GM23338 (cell line): Measurements from ENCODE around the gene DBNL. TPM values are rescaled to one million over a fixed set of nuclear protein-coding genes. Genes with fewer than 3 reads are reported as not detected.

Experiments used
- ATAC-seq: fragments of 200-7000 bp; cut with Tn5 transposase; 3 replicates; pipeline ENCODE4 v1.9.1; 2020
- DNase-seq: peaks from one replicate; pipeline ENCODE4 v3.0.0-alpha.2; 2015; ENCODE audit warnings: low spot score
- H2AFZ ChIP-seq: fragments of 200-600 bp; sonication (generic); 2 replicates; pipeline ENCODE4 v1.8.0; 2016; ENCODE audit warnings: antibody characterized with exemption, mild to moderate bottlenecking, moderate library complexity
- H3F3A ChIP-seq: fragments of 200-600 bp; sonication (generic); replicated peaks from 2 replicates; pipeline ENCODE4 v1.8.0; 2017; ENCODE audit warnings: antibody characterized with exemption, mixed run types, low read depth
- H3K27ac ChIP-seq: fragments of 200-600 bp; sonication (generic); 2 replicates; pipeline ENCODE4 v1.6.1; 2016; ENCODE audit warnings: low read depth
- H3K27me3 ChIP-seq: fragments of 200-600 bp; sonication (generic); 2 replicates; pipeline ENCODE4 v1.8.0; 2016; ENCODE audit warnings: mild to moderate bottlenecking, mixed run types, moderate library complexity; ENCODE audit not compliant: insufficient read depth
- H3K36me3 ChIP-seq: fragments of 200-600 bp; sonication (generic); 2 replicates; pipeline ENCODE4 v1.8.0; 2016; ENCODE audit warnings: mild to moderate bottlenecking; ENCODE audit not compliant: insufficient read depth
- H3K4me1 ChIP-seq: fragments of 200-600 bp; sonication (generic); 2 replicates; pipeline ENCODE4 v1.8.0; 2016; ENCODE audit warnings: mild to moderate bottlenecking, moderate library complexity; ENCODE audit not compliant: insufficient read depth
- H3K4me2 ChIP-seq: fragments of 200-600 bp; sonication (generic); 2 replicates; pipeline ENCODE4 v1.7.1; 2017; ENCODE audit warnings: mixed run types
- H3K4me3 ChIP-seq: fragments of 200-600 bp; sonication (generic); 2 replicates; pipeline ENCODE4 v1.6.1; 2016; ENCODE audit warnings: mixed run types
- H3K79me2 ChIP-seq: fragments of 200-600 bp; sonication (generic); replicated peaks from 2 replicates; pipeline ENCODE4 v1.8.0; 2017; ENCODE audit warnings: mild to moderate bottlenecking; ENCODE audit not compliant: insufficient read depth
- H3K9me2 ChIP-seq: fragments of 200-600 bp; sonication (generic); 2 replicates; pipeline ENCODE4 v1.8.0; 2017; ENCODE audit not compliant: insufficient read depth
- H4K20me1 ChIP-seq: fragments of 200-600 bp; sonication (generic); replicated peaks from 2 replicates; pipeline ENCODE4 v1.8.0; 2017; ENCODE audit warnings: mild to moderate bottlenecking; ENCODE audit not compliant: insufficient read depth
- H3K27ac Mint-ChIP-seq: 2 replicates; pipeline ENCODE4 v1.8.0; 2020; ENCODE audit warnings: inconsistent platforms, mild to moderate bottlenecking, moderate library complexity, mixed read lengths
- H3K27me3 Mint-ChIP-seq: 3 replicates; pipeline ENCODE4 v1.8.0; 2022; ENCODE audit warnings: low read depth, mild to moderate bottlenecking, moderate library complexity, mixed read lengths, inconsistent platforms; ENCODE audit not compliant: insufficient read depth, poor library complexity
- H3K36me3 Mint-ChIP-seq: 3 replicates; pipeline ENCODE4 v1.8.0; 2021; ENCODE audit warnings: low read depth, mild to moderate bottlenecking, inconsistent platforms, moderate library complexity, mixed read lengths
- H3K4me1 Mint-ChIP-seq: 3 replicates; pipeline ENCODE4 v1.8.0; 2020; ENCODE audit warnings: mild to moderate bottlenecking, inconsistent platforms, mixed read lengths
- H3K4me3 Mint-ChIP-seq: 3 replicates; pipeline ENCODE4 v1.8.0; 2021; ENCODE audit warnings: moderate library complexity, mild to moderate bottlenecking, inconsistent platforms, mixed read lengths
- H3K9me3 Mint-ChIP-seq: 3 replicates; pipeline ENCODE4 v1.8.0; 2020; ENCODE audit warnings: moderate library complexity, mild to moderate bottlenecking, inconsistent platforms, mixed read lengths
- CREB1 ChIP-seq: fragments of 250-450 bp; sonication (Bioruptor Pico); IDR thresholded peaks from 2 replicates; pipeline ENCODE4 v1.5.0; 2020; ENCODE audit warnings: low read depth, mild to moderate bottlenecking, moderate library complexity
- EZH2 ChIP-seq: fragments of 200-600 bp; sonication (generic); IDR thresholded peaks from one replicate; pipeline ENCODE4 v1.8.0; 2017; ENCODE audit warnings: antibody characterized with exemption, mild to moderate bottlenecking, low read depth; ENCODE audit not compliant: unreplicated experiment
- EZH2phosphoT487 ChIP-seq: fragments of 200-600 bp; sonication (generic); IDR thresholded peaks from one replicate; pipeline ENCODE4 v1.8.1; 2018; ENCODE audit warnings: antibody characterized with exemption; ENCODE audit not compliant: unreplicated experiment
- POLR2AphosphoS5 ChIP-seq: IDR thresholded peaks from 2 replicates; pipeline ENCODE4 v1.6.1; 2016; ENCODE audit warnings: antibody characterized with exemption, low read depth
- ZNF114 ChIP-seq: fragments of 250-450 bp; sonication (Bioruptor Pico); IDR thresholded peaks from 2 replicates; pipeline ENCODE4 v1.5.0; 2020; ENCODE audit warnings: mild to moderate bottlenecking, moderate library complexity
- ZNF462 ChIP-seq: fragments of 250-450 bp; sonication (Bioruptor Pico); IDR thresholded peaks from 2 replicates; pipeline ENCODE4 v1.5.0; 2020; ENCODE audit warnings: mild to moderate bottlenecking, moderate library complexity
- polyA plus RNA-seq: library from polyadenylated mRNA; unstranded; fragments of >200 nt; fragmentation: Nextera tagmentation; extraction: Ambion mirVana; gene quantifications from 2 replicates; pipeline ENCODE4 v1.2.1, GENCODE V29; 2016
- total RNA-seq: library from RNA; depleted of rRNA; stranded (reverse); fragments of >200 nt; shearing (Covaris generic); gene quantifications from 2 replicates; pipeline ENCODE4 v1.2.3, GENCODE V29; 2014
- TF ChIP-seq, protein P1 (sequence below): IDR thresholded peaks from 2 replicates; pipeline ENCODE4 v1.6.1; 2016; ENCODE audit warnings: antibody characterized with exemption
- TF ChIP-seq, protein P2 (sequence below), 2 experiments: fragments of 200-600 bp in 1 of 2; sonication (generic) in 1 of 2; conservative IDR thresholded peaks; 2 replicates each; pipeline versions ENCODE4 v1.5.1 to v1.6.1; 2016 to 2017; ENCODE audit warnings: antibody characterized with exemption in 2 of 2, low read depth in 2 of 2, mild to moderate bottlenecking in 2 of 2, moderate library complexity in 1 of 2

Gene DBNL
- total and polyA plus RNA-seq, 2 experiments from 2014 or later = 18.1 to 49.4 TPM

DNA sequence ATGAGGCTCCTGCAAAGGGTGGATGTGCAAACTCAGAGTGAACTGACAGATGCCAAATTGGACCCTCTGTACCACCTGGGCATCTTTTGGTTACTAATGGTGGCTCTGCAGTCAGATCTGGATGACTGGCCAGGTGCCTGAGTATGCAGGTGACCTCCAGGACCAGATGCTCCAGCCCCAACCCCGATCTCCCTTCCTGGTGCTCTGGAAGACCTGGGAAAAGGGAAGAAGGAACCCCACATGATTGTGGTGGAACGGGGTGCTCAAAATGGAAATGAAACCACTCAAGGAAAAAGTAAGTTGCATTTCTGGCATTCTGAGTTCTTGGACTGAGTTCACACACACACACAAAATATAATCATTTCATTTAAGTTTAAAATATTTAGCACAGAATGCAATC, 49.9 kb downstream of the DBNL start:
- Mint-ChIP-seq H3K4me1 (peaks cover 4% of the 10 kb centered on the region; the same call in 2 of the 3 replicates), H3K4me3 (no peak overlapping the region), H3K36me3 (no peaks in the 10 kb centered on the region), H3K27ac (no peak overlapping the region), H3K27me3 (peaks cover 17% of the 10 kb centered on the region), H3K9me3 (no peaks in the 10 kb centered on the region)
- H3F3A ChIP-seq = no peaks in the 10 kb centered on the region
- H3K4me2 ChIP-seq = no peak overlapping the region
- no peaks in the 10 kb centered on the region for H3K27me3 ChIP-seq
- DNase-seq (no peak), ATAC-seq (no peak)
- H3K79me2 ChIP-seq = no peaks in the 10 kb centered on the region
- H2AFZ ChIP-seq = no peak overlapping the region
- no peak overlapping the region for H3K4me3 ChIP-seq
- H3K4me1 ChIP-seq = no peaks in the 10 kb centered on the region
- H3K9me2 ChIP-seq = no peaks in the 10 kb centered on the region
- no peaks in the 10 kb centered on the region for H4K20me1 ChIP-seq
- no peaks in the 10 kb centered on the region for H3K36me3 ChIP-seq
- TF ChIP-seq, protein P1, sequence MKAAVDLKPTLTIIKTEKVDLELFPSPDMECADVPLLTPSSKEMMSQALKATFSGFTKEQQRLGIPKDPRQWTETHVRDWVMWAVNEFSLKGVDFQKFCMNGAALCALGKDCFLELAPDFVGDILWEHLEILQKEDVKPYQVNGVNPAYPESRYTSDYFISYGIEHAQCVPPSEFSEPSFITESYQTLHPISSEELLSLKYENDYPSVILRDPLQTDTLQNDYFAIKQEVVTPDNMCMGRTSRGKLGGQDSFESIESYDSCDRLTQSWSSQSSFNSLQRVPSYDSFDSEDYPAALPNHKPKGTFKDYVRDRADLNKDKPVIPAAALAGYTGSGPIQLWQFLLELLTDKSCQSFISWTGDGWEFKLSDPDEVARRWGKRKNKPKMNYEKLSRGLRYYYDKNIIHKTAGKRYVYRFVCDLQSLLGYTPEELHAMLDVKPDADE = no peak
- TF ChIP-seq EZH2phosphoT487 (no peak), CREB1 (no peak), ZNF114 (CRISPR knock-in tag) (no peak), ZNF462 (CRISPR knock-in tag) (no peak), POLR2AphosphoS5 (no peak), EZH2 (no peak)
- TF ChIP-seq, protein P2, sequence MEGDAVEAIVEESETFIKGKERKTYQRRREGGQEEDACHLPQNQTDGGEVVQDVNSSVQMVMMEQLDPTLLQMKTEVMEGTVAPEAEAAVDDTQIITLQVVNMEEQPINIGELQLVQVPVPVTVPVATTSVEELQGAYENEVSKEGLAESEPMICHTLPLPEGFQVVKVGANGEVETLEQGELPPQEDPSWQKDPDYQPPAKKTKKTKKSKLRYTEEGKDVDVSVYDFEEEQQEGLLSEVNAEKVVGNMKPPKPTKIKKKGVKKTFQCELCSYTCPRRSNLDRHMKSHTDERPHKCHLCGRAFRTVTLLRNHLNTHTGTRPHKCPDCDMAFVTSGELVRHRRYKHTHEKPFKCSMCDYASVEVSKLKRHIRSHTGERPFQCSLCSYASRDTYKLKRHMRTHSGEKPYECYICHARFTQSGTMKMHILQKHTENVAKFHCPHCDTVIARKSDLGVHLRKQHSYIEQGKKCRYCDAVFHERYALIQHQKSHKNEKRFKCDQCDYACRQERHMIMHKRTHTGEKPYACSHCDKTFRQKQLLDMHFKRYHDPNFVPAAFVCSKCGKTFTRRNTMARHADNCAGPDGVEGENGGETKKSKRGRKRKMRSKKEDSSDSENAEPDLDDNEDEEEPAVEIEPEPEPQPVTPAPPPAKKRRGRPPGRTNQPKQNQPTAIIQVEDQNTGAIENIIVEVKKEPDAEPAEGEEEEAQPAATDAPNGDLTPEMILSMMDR (conservative IDR thresholded peaks at IDR 0.05; ENCODE audit: low read depth in 2 of 2) = no peak
- H3K27ac ChIP-seq = no peak overlapping the region
